Activated T-cell treated with anti-CD3 and anti-CD28 coated beads for 1 hour (primary cell): Measurements from ENCODE around the gene MEN1.

Experiments
- DNase-seq: peaks from one replicate; pipeline ENCODE4 v3.0.0-alpha.2; 2020; ENCODE audit warnings: low read depth

The MEN1 gene

DNA sequence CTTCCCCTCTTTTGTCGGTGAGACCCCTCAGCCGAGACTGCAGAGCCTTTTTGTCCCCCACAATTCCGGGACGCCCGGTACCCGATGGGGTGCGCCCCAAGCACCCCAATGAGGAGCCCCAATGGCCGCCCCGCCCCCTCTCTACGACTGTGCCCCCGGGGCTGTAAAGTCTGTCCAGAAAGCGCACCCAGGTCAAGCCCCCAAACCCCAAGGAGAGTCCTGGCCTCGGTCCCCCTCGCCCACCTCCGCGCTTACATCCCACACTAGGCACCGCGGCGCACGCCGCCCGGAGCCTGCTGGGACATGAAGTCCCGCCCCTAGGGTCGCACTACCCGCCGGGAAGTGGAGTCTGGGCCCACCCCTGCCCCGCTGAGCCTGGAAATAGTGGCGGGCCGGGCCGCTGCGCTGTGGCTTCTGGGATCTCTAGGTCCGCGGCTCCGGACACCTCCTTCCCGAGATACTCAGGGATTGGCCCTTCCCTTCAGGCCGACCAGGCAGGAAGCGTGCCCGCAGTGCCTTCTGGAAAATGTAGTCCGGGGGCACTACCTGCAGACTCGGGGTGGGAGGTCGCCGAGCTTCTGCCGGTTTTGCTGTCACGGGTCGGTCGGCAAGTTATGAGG is at the start of gene MEN1:
Gene MEN1 (minus strand): TSS at position 281 of the 620 bp plus-strand sequence. CDS start 442 bp downstream, outside the sequence.
- DNase-seq: peak; percentile 61

DNA sequence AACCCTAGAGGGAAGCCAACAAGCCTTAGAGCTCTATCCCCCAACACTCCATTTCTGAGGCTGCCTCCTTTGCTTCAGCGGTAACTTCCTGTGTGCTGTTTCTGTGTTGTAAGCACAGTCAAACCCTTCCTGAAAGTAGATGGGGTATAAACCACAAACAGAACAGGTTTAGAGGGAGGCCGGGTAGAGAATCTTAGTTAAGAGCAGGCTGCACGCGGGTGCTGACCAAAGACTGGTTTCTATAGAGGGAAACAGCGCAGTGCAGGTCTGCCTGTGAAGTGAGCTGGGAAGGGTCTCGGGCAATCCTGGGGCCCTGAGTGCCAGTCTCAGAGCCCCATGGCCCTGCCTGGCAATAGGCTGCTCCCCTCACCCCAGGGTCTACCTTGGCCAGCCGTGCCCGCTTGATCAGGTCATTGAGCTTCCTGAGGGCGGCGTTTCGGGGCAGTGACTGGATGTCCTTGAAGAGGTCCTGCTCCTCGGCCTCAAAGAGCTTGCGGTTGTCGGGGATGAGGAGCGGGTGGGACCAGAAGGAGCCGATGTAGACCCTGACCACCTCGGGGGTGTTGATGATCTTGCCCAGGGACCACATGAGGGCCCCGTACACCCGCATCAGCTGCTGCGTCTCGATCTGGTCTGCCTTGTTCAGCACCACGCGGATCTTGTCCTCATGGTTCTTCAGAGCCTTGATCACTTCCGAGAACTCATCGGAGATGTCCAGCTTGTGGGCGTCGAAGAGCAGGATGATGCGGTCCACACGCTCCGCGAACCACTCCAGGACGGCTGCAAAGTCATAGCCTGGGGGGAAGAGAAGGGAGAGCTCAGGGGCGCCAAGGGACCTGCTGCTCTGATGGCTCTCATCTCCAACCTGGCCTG is 49.4 kb upstream of the MEN1 start:
- DNase-seq: no peak

DNA sequence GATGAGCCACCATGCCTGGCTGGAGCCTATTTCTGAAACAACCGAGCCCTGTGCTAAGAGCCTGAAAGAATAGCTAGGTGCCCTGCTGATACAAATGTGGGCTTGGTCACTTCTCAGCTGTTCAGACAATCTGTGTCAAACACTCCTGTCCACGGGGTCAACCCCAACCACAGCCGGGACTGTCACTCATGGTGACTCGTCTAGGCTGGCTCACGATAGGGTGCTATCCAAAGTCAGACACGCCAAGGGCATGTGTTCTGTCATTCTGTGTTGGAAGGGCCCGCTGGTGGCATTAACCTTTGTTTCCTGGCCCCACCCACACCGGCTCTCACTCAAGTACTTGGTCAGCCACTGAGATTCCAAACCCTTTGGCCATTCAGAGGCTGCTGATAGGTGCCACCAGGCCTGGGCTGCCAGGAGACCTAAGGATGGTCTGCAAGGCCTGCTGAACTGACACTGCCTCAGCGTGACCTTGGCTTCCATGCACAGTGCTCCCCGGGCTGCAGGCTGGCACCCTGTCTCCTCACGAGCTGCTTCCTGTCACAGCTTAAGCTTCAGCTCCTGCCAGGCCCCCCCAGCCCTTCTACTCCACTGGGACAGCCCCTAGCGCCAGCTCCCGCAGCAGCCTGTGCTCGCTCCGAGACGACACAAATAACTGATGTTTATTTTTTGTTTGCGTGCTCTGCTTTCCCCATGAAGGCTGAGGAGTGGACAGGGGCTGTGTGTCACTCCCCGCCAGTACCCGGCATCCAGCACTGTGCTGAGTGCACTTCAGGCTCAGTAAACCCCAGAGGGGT is 48.3 kb upstream of the MEN1 start:
- DNase-seq: peak; percentile 53

DNA sequence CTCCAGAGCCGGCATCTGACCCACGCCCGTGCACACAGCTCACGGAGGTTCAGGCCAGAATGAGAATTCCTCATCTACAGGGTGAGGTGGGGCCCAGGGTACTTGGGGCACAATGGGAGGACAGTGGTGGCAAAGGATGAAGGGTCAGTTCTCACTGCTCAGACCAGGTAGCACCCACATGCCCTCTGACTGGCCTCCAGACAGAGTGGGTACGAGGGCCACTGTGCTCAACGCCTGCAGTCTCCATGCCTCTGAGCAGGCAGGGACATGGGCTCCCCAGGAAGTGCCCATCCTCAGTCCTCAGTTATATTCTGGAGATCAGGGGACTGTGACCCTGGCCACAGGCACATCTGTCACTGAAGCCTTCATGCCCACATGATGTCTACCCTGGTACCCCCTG is 47.1 kb upstream of the MEN1 start:
- no peak for DNase-seq

DNA sequence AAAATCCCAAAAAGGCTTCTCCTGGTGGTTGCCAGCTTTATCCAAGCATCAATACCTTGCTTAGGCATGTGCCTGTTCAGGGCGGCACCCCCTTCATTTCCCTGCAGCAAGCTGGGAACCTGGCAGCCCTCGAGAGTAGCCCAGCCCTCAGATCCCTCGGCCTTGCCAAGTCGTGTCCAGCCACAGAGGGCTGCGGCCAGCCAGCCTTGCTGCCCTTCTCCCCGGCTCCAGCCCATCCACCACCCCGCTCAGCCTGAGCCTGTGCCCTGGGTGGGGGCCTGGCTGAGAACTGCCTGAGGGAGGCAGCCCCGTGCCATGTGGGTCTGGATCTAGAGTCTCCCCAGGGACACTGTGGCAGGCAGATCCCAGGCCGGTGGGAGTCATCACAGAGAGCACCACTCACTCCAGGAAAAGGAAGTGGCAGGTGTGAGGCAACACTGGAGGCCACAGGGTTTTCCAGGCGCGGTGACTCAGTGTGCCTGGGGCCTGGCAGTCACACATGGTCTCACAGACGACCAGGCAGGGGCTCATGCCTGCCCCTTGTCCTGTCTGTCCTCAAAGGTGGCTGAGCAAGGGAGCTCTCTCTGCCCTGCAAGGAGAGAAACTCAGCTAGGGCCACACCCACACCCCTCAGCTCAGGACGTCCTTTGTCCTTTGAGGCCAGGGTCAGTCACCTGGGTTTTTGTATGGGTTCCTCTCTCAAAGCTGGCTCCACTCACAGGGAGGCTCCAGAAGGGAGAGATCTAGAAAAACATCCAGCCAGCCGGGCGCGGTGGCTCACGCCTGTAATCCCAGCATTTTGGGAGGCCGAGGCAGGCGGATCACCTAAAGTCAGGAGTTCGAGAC is 46.3 kb upstream of the MEN1 start:
- DNase-seq: no peak

DNA sequence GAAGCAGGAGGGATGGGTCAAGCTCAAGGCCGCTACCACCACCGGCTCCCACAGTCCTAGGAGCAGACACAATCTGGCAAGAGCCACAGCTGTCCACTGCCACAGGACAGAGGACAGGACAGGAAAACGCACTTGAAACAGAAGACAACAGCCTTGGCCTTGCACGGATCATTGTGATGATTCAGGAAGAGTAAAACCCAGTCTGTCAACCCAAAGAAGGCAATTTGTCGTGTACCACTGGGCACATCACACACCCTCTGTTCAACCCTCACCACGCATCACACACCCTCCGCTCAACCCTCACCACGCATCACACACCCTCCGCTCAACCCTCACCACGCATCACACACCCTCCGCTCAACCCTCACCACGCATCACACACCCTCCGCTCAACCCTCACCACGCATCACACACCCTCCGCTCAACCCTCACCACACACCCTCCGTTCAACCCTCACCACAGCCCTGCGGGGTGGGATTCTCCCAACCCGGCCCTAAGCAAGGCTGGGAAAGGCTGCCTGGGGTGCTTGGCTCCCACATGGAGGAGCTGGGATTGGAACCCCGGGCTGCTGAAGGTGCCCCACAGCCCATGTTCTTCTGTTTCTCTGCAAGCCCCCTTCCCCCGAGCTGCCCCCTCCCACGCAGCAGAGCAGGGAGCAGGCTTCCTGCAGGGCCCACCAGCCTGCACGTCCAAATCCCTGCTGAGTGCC is 45.4 kb upstream of the MEN1 start:
- DNase-seq: no peak

DNA sequence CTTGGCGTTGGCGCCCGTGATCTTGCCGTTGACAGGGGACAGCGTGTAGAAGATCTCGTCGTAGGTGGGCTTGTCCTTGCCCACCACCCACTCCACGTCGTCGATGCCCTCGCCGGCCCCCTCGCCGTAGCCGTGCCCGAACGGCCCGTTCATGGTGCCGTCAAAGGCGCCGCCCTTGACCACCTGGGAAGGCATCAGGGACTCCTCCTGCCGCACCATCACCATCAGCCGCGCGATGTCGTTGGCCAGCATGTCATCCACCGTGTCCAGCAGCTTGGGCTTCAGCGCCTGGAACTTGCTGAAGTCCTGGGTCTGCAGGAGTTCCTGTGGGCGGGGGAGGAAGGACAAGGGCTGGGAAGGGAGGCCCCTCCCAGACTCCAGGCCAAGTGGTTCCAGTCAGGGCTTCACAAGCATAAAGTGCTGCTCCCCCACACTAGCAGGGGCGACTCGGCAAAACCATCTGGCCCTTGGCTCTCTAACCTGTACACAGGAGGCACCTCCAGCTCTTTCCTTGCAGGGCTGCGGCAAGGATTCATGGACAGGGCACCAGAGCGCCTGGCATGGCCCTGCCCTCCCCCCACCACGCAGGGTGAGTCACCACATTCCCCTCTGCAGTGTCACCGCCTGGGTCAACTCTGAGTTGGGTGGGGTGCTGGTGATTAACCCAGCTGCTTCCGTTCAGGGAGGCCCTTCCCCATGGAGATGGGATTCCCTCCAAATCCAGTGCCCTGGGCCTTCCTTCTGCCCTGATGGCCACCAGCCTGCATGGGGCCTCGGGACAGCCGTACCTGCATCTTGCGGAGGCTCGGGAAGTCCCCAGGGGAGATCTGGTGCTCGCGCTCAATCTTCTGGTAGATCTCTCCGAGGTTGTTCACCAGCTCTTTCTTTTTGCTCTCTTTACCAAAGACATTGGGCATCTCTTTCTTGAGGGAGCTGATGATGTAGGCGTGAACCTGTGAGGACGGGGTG is 44.5 kb upstream of the MEN1 start:
- DNase-seq: no peak

DNA sequence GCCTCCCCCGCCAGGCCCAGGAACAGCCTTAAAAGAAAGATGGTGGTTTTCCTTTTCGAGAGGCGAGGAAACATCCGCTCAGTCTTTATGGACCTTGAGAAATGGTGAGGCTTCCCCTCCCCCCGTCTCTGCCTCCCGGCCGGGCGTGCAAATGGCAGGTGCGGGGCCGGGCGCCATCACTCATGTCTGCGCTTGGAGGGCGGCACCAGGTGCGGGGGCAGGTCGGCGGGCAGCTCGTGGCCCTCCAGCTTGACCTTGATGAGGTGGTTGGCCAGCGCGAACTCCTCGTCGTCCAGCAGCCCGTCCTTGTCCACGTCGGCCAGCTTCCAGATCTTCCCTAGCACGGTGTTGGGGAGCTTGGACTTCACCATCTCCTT is 43.8 kb upstream of the MEN1 start:
- DNase-seq: no peak

DNA sequence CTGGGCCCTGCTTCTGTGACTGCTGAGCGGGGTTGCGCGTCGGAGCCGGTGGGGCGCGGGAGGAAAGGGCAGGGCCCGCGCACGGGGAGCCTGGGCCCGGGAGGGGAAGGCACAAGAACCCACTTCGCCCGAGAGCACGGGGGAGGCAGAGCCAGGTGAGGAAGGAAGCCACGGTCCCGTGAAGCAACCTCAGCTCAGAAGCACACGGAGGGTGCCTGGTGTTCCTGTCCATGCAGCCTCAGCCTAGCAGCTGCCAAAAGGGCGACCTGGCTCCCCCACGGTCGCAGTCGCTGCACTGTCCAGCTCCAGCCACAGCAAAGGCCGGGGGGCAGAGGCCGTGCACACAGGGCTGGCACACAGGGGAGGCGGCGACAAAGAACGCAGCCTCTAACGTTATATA is 43.4 kb upstream of the MEN1 start:
- no peak for DNase-seq

DNA sequence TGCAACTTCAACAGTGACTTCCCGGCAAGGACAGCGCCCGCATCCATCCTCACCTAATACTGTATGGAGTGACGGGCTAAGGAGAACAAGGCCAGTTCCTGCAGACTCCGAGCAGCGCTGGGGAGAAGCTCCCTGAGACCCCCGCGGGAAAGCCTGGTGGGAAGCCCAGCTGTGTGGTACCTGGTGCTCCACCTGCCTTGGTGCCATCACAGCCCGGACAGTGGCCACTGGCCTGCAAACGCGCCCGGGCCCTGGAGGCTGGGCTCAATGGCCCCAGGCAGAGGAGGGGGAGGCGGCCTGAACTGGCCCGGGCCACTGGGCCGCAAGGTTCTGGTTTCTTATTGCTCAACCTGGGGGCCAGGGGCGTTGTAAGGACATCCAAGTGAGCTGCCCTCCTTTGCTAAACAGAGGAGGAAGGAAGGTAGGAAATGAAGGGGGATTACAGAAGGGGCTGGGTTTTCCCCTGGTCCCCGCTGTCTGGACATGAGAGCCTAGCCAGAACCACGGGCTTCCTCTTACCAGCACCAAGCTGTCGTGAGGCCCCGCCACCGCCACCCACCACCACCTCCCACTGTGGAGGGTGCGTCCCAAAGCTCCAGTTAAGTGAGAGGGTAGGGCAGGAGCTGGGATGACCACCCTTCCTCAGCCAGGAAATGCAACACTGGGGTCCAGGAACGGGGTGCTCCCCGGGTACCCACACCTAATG is 42.6 kb upstream of the MEN1 start:
- no peak for DNase-seq

DNA sequence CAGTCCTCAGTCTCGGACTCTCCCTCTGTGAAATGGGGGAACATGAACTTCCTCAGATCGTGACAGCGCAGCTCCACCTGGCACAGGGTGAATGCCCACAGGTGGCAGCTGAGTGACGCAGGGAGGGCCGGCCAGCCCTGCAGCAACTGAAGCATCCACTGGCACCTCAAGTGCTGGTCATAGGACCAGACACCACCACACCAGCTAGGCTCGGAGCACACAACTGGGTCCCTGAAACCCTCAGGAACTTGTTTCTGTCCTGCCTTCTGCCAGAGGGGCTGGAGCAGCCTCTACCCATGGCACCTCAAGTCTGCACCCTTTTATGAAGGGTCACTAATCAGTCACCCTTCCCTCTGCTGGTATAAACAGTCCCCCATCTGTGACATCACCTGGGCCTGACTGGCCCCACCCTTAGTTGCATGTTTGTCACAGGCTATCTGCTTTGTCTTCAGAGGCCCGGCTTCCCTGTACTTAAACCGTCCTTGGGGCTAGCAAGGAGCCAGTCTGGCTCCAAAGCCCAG is 41.5 kb upstream of the MEN1 start:
- DNase-seq: no peak

DNA sequence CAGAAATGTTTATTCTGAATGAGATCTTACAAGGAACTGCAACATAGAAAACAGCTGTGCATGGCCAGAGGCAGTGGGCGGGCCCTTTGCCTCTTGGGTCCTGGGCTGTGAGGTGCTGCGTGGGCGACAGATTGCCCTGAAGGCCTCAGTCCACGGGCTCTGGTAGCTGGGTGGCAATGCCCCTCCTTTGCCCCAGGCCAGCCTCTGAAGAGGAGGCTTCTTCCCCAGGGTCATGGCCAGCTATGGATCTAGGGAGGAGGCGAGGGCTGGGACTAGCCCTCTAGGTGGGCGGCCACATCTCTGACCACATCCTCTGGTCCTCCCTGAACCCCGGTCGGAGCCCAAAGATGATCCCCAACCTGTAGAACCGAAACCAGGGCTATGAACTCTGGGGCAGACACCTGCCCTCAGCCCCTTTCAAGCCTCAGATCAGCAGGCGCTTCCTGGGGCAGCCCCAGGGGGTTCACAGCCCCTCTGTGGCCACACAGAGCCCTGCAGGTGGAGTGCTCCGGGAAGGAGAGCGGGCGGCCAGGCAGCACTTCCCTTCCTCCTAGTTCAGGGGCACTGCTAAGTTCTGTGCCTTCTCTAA is 40.7 kb upstream of the MEN1 start:
- no peak for DNase-seq

DNA sequence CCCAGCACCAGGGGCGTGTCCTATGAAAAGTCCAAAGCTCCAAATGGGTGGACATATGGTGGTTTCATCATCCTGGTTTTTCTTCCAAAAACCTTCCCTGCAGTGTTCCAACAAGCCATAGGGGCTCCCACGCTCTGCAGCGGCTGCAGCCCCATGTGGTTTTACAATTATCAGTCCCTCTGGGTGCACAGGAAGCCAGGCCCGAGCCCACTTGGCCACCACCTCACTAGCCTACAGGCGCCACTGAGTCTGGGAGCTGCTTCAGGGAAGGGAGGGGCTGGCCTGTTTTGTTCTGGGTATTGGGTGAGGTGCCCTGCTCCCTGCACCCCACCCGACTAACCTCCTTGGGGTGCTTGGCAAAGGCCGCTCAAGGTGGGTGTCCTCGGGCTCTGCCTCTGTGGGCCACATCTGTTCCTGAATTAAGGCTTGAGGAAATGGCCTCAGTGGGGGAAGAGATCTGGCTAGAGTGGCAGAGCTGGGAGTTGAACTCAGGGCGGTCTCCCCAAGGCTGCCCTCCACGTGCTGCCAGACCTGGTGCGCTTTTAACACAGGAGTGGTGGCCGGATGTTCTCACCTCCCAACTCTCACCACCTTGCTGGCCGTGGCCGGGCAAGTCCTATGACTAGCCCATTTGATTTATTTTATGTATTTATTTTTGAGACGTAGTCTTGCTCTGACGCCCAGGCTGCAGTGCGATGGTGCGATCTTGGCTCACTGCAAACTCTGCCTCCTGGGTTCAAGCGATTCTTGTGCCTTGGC is 39.4 kb upstream of the MEN1 start:
- DNase-seq: no peak

DNA sequence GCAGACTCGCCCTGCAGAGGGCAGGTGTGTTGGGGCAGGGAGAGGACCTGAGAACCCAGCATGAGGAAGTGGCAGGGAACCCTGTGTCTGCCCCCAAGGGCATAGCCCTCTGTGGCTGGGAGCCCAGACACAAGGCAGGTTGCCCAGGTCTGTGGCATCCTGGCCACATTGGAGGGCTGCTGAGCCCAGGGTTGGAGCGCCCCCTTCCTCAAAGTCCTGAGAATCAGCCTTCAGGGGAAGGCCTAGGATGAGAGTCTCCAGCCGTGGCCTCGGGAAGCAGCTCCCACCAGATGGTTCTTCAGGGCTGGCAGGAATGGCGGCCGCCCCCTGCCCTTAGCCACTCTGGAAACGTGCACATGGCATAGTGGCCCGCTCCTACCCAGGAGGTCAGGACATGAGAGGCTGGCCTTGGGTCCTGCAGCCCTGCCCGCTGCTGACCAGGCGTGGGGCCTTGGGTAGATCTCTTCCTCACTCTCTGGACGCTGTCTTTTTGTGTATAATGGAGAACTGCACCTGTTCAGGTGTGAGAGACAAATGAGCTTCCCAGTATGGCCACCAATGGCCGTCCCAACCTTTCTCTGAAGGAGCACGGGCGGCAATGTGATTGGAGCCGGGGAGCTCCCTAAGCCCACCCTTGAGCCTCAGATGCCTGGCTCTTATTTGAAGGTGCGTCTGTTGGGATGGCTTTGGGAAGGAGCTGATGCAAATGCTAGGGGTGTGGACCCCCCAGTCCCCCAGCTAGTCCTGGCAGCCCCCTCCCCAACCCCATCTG is 38.7 kb upstream of the MEN1 start:
- DNase-seq: no peak

DNA sequence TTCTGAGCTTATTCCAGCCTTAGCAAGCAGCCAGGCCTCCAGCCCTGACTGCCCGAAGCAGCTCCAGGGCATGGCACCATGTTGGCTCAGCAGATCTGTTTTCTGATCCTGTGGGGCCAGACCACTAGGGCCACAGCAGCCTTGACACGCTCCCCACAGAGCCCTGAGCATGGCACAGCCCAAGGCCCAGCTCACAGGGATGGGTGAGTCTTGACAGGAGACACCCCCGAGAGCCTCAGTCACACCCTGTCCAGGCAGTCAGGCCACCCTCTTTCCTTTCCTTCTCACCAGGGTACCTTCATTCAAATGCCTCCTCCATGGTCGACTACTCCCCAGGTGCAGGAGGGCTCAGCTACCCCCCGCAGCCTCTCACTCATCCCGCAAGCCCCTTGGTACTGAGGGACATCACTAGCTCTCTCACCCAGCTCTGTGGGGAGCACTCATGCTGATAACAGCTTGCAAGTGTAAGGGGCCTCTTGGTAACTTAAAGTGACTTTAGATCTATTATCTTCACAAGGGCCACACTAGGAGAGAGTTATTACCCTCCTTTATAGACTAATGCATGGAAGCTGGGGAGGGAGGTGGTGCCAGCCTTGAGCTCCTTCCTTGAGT is 38.0 kb upstream of the MEN1 start:
- no peak for DNase-seq

DNA sequence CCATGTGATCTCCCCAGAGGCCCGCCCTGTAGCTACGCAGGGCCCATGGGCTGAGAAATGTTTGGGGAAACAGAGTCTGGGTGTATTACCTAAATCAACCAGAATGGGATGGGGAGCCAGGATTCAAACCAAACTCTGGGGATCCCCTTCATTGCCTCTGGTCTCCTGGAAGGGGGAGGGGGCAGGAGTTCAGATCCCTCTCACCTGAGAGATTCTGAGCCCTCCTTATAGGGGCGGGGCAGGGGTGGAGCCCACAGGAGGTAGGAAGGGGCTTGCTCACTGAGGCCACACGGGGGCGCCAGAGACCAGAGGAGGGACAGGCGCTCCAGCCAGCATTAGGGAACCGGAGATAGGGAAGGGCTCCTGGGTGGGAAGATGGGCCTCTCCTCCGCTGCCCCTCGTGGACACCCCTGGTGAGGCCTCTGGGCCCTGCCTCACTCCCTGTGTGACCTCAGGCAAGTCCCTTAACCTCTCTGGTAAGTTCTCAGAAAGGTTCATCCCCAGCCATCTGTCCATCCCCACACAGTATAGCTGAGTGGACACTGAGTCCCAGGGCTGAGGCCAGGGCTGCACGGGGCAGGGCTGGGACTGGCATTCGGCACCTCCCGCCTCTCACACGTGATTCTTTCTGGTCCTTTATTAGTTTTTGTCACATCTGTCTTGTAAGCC is 36.8 kb upstream of the MEN1 start:
- peak; percentile 99 for DNase-seq
